HepG2 (cell line): ENCODE measurements around the gene SCARF1. TPM values are rescaled to one million over a fixed set of nuclear protein-coding genes. Genes with fewer than 3 reads are reported as not detected.

ENCODE experiments used
- ARID5B ChIP-seq: IDR thresholded peaks from 2 replicates; pipeline ENCODE4 v1.4.0; 2020; ENCODE audit warnings: mild to moderate bottlenecking, missing genetic modification reagents
- ARNT ChIP-seq: fragments of 450-650 bp; IDR thresholded peaks from 2 replicates; pipeline ENCODE4 v1.6.1; 2017
- CC2D1A ChIP-seq: sonication (generic); formaldehyde crosslinking; IDR thresholded peaks from 2 replicates; pipeline ENCODE4 v1.8.1; 2023; ENCODE audit warnings: mild to moderate bottlenecking, missing genetic modification reagents
- ETV6 ChIP-seq: sonication (generic); formaldehyde crosslinking; conservative IDR thresholded peaks from 2 replicates; pipeline ENCODE4 v1.4.0; 2020; ENCODE audit warnings: missing genetic modification reagents
- FOXA3 ChIP-seq: IDR thresholded peaks from 2 replicates; pipeline ENCODE4 v1.6.1; 2016; ENCODE audit warnings: missing genetic modification reagents, missing compliant biosample characterization
- FOXP1 ChIP-seq, 2 experiments: fragments of 450-650 bp in 1 of 2; IDR thresholded peaks; 2 replicates each; pipeline ENCODE4 v1.6.1; 2017 to 2018; ENCODE audit warnings: antibody characterized with exemption in 1 of 2
- HNF4A ChIP-seq: sonication (generic); formaldehyde crosslinking; IDR thresholded peaks from 2 replicates; pipeline ENCODE4 v1.4.0; 2020; ENCODE audit warnings: missing genetic modification reagents
- HOXA3 ChIP-seq: sonication (generic); formaldehyde crosslinking; IDR thresholded peaks from 2 replicates; pipeline ENCODE4 v1.5.0; 2020; ENCODE audit warnings: missing genetic modification reagents
- JUND ChIP-seq: sonication (generic); formaldehyde crosslinking; IDR thresholded peaks from 2 replicates; pipeline ENCODE4 v1.8.0; 2022; ENCODE audit warnings: mild to moderate bottlenecking, missing genetic modification reagents
- KAT7 ChIP-seq: IDR thresholded peaks from 2 replicates; pipeline ENCODE4 v1.6.1; 2018; ENCODE audit warnings: borderline replicate concordance, missing compliant biosample characterization
- MTF2 ChIP-seq: sonication (generic); formaldehyde crosslinking; IDR thresholded peaks from 2 replicates; pipeline ENCODE4 v1.5.0; 2020; ENCODE audit warnings: missing genetic modification reagents, borderline replicate concordance
- RXRA ChIP-seq: sonication (generic); formaldehyde crosslinking; IDR thresholded peaks from 2 replicates; pipeline ENCODE4 v1.5.1; 2020; ENCODE audit warnings: missing genetic modification reagents
- SOX13 ChIP-seq, 3 experiments: fragments of 450-650 bp in 1 of 3; sonication (generic) in 1 of 3; formaldehyde crosslinking in 1 of 3; IDR thresholded peaks in 2 of 3; conservative IDR thresholded peaks in 1 of 3; 2 replicates each; pipeline versions ENCODE4 v1.5.0 to v1.6.1; 2016 to 2020; ENCODE audit warnings: antibody characterized with exemption in 1 of 3, mild to moderate bottlenecking in 1 of 3, missing compliant biosample characterization in 1 of 3, missing genetic modification reagents in 1 of 3, moderate library complexity in 1 of 3
- SRSF1 ChIP-seq: fragments of 200-400 bp; formaldehyde crosslinking; optimal IDR thresholded peaks from 2 replicates; pipeline ENCODE3; 2017; ENCODE audit warnings: mild to moderate bottlenecking, low read depth, low read length, moderate library complexity
- ZNF34 ChIP-seq: sonication (generic); formaldehyde crosslinking; IDR thresholded peaks from 2 replicates; pipeline ENCODE4 v1.4.0; 2020; ENCODE audit warnings: mild to moderate bottlenecking, missing genetic modification reagents, borderline replicate concordance
- ZNF383 ChIP-seq: sonication (generic); formaldehyde crosslinking; IDR thresholded peaks from 2 replicates; pipeline ENCODE4 v1.4.0; 2020; ENCODE audit warnings: missing genetic modification reagents, mild to moderate bottlenecking, borderline replicate concordance
- ZNF549 ChIP-seq: sonication (generic); formaldehyde crosslinking; IDR thresholded peaks from 2 replicates; pipeline ENCODE4 v1.5.0; 2020; ENCODE audit warnings: missing genetic modification reagents
- ZNF558 ChIP-seq: sonication (generic); formaldehyde crosslinking; IDR thresholded peaks from 2 replicates; pipeline ENCODE4 v1.9.0; 2022; ENCODE audit warnings: mild to moderate bottlenecking, missing genetic modification reagents, borderline replicate concordance
- ZNF605 ChIP-seq: sonication (generic); formaldehyde crosslinking; IDR thresholded peaks from 2 replicates; pipeline ENCODE4 v1.8.0; 2022; ENCODE audit warnings: mild to moderate bottlenecking, missing genetic modification reagents
- ZNF784 ChIP-seq: sonication (generic); formaldehyde crosslinking; IDR thresholded peaks from 2 replicates; pipeline ENCODE4 v1.5.1; 2020; ENCODE audit warnings: missing genetic modification reagents, mild to moderate bottlenecking, borderline replicate concordance
- polyA plus RNA-seq, 8 experiments: library from polyadenylated mRNA; depleted of rRNA in 3 of 8; stranded (reverse) in 7 of 8; unstranded in 1 of 8; fragments of >200 nt; fragmentation: Illumina TruSeq in 4 of 8; extraction: Trizol in 4 of 8; gene quantifications; 2 replicates each; pipeline versions ENCODE4 v1.2.1 to v1.2.3, GENCODE V29; 2011 to 2016; ENCODE audit warnings: low read depth in 4 of 8, missing spikeins in 1 of 8, mixed read lengths in 1 of 8; ENCODE audit not compliant: insufficient read depth in 1 of 8
- total RNA-seq, 5 experiments: library from RNA; depleted of rRNA; stranded (reverse); fragments of >200 nt; fragmentation: Illumina TruSeq; extraction: Trizol; gene quantifications; 2 replicates each; pipeline ENCODE4 v1.2.3, GENCODE V29; 2016; ENCODE audit warnings: low read depth in 1 of 5
- TF ChIP-seq, protein P1 (sequence below): sonication (generic); formaldehyde crosslinking; IDR thresholded peaks from 2 replicates; pipeline ENCODE4 v1.8.1; 2023; ENCODE audit warnings: mild to moderate bottlenecking, missing genetic modification reagents
- TF ChIP-seq, protein P2 (sequence below): sonication (generic); formaldehyde crosslinking; IDR thresholded peaks from 2 replicates; pipeline ENCODE4 v1.4.0; 2020; ENCODE audit warnings: missing genetic modification reagents

The SCARF1 gene
- total and polyA plus RNA-seq, 2 of the 13 experiments (the other 11 are each of a cell fraction or from before 2014, with no cell fraction given), result 0.24 to 0.71 TPM

- TF ChIP-seq, protein P1, sequence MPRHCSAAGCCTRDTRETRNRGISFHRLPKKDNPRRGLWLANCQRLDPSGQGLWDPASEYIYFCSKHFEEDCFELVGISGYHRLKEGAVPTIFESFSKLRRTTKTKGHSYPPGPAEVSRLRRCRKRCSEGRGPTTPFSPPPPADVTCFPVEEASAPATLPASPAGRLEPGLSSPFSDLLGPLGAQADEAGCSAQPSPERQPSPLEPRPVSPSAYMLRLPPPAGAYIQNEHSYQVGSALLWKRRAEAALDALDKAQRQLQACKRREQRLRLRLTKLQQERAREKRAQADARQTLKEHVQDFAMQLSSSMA (CRISPR knock-in tag), result no peak
- no peak for TF ChIP-seq ARNT
- TF ChIP-seq JUND (CRISPR knock-in tag), result peak; percentile 82
- TF ChIP-seq ZNF549 (CRISPR knock-in tag), result peak; percentile 87
- peak; percentile 96 for TF ChIP-seq RXRA
- no peak for TF ChIP-seq KAT7
- no peak for TF ChIP-seq ETV6
- TF ChIP-seq SRSF1, result no peak
- no peak for TF ChIP-seq ZNF558 (CRISPR knock-in tag)
- 0 out of 2 replicates have a peak, but pooled peaks have one; percentile 45 for TF ChIP-seq ZNF605
- peak; percentile 53 for TF ChIP-seq FOXA3 (CRISPR knock-in tag)
- TF ChIP-seq HOXA3 (CRISPR knock-in tag), result peak; percentile 66
- TF ChIP-seq ZNF34 (CRISPR knock-in tag), result no peak
- TF ChIP-seq ARID5B (CRISPR knock-in tag), result peak; percentile 80
- no peak for TF ChIP-seq ZNF784 (CRISPR knock-in tag)
- no peak for TF ChIP-seq SOX13 (IDR thresholded peaks at IDR 0.05)
- TF ChIP-seq SOX13 (CRISPR knock-in tag; conservative IDR thresholded peaks at IDR 0.05 in 1 of 2, IDR thresholded peaks at IDR 0.05 in 1 of 2), result 0 out of 4 replicates have a peak, but pooled peaks of 1 of the 2 experiments have one; percentile 16
- TF ChIP-seq FOXP1 (IDR thresholded peaks at IDR 0.05), result no peak
- peak; percentile 40; the same call in 1 of the 2 replicates for TF ChIP-seq FOXP1 (CRISPR knock-in tag; IDR thresholded peaks at IDR 0.05)
- TF ChIP-seq, protein P2, sequence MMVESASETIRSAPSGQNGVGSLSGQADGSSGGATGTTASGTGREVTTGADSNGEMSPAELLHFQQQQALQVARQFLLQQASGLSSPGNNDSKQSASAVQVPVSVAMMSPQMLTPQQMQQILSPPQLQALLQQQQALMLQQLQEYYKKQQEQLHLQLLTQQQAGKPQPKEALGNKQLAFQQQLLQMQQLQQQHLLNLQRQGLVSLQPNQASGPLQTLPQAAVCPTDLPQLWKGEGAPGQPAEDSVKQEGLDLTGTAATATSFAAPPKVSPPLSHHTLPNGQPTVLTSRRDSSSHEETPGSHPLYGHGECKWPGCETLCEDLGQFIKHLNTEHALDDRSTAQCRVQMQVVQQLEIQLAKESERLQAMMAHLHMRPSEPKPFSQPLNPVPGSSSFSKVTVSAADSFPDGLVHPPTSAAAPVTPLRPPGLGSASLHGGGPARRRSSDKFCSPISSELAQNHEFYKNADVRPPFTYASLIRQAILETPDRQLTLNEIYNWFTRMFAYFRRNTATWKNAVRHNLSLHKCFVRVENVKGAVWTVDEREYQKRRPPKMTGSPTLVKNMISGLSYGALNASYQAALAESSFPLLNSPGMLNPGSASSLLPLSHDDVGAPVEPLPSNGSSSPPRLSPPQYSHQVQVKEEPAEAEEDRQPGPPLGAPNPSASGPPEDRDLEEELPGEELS (CRISPR knock-in tag), result peak; percentile 66
- no peak for TF ChIP-seq MTF2 (CRISPR knock-in tag)
- TF ChIP-seq ZNF383 (CRISPR knock-in tag), result no peak
- TF ChIP-seq HNF4A, result peak; percentile 59
- TF ChIP-seq CC2D1A (CRISPR knock-in tag), result no peak
Measured at GRCh38 chr17:1592751-1593629, 52.5 kb downstream of the SCARF1 start (continued).
